LNCaP clone FGC (cell line): ENCODE results near the gene HIBADH.

Source experiments
- DNase-seq: peaks from one replicate; pipeline ENCODE4 v3.0.0-alpha.2; 2011; ENCODE audit warnings: low read depth
- H3K4me3 ChIP-seq: 2 replicates; pipeline ENCODE4 v1.5.1; 2011; ENCODE audit warnings: mild to moderate bottlenecking, low read depth, low read length, control low read depth
- TF ChIP-seq, protein P1 (sequence below): IDR thresholded peaks from 2 replicates; pipeline ENCODE4 v1.5.1; 2012; ENCODE audit warnings: mild to moderate bottlenecking; ENCODE audit not compliant: control insufficient read depth, insufficient read depth; ENCODE audit errors: extremely low read depth

Gene HIBADH

DNA sequence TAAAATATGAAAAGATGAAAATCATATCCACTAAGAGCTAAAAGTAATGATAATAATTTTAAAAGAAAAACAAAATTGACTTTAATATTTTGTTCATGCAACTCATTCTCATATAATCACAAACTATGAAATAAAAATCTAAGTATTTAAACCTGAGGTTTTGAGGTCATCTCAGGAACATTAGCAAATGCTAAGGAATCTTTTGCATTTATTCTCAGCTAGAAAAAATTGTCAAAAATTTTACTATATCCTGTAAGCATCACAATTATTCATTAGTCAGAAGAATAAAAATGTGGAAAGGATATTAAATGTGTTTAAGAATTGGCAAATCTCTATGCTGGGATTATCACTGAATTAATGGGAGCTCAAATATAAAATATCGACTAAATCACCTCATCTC, 40.5 kb upstream of the HIBADH start:
- no peak for DNase-seq
- TF ChIP-seq, protein P1, sequence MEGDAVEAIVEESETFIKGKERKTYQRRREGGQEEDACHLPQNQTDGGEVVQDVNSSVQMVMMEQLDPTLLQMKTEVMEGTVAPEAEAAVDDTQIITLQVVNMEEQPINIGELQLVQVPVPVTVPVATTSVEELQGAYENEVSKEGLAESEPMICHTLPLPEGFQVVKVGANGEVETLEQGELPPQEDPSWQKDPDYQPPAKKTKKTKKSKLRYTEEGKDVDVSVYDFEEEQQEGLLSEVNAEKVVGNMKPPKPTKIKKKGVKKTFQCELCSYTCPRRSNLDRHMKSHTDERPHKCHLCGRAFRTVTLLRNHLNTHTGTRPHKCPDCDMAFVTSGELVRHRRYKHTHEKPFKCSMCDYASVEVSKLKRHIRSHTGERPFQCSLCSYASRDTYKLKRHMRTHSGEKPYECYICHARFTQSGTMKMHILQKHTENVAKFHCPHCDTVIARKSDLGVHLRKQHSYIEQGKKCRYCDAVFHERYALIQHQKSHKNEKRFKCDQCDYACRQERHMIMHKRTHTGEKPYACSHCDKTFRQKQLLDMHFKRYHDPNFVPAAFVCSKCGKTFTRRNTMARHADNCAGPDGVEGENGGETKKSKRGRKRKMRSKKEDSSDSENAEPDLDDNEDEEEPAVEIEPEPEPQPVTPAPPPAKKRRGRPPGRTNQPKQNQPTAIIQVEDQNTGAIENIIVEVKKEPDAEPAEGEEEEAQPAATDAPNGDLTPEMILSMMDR, result no peak
- no peak overlapping the region for H3K4me3 ChIP-seq

DNA sequence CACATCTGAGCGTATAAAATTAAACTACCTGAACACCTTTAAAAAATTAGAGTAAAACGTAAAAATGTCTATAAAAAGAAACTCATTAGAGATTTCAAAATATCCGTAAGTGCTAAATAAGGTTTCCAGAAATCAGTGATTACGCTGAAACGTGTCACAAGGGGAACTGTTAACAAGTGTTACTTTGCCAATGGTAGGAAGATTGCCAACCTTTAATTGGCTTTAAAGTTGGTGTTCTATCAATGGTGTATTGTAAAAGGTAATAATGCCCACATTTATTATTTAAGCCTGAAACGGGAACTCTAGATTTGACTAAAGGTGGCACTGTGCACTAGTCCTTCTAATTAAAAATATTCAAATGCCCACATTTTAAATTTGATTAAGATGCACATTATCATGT, 37.8 kb upstream of the HIBADH start:
- TF ChIP-seq, protein P1, result no peak
- DNase-seq, result no peak
- H3K4me3 ChIP-seq, result no peak overlapping the region

GRCh38 chr7:27699751-27700150, 37.1 kb upstream of the HIBADH start:
- no peak overlapping the region for H3K4me3 ChIP-seq
- TF ChIP-seq, protein P1, result no peak
- DNase-seq, result no peak

DNA sequence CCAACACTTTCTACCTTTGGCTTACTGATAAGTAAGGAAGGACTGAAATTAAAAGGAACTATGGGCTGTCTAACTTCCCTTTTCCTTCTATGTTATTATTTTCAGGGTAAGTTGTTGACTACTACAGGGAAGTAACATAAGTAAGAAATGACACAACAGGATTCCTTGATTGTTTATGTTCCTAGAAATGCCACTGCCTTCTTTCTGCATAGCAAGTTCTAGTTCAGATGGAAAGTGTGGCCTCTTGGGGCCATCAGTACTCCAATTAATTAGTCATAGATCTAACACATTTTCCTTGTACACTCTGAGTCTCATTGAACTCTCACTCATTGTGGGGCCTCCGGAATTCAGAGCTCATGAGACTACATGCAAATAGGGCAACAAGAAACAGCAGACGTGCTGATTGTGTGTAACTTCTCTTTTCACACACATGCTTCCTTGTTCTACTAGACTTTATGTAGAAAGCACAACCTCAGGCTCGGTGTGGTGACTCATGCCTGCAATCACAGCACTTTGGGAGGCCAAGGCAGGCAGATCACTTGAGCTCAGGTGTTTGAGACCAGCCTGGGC, 35.3 kb upstream of the HIBADH start:
- DNase-seq, result no peak
- no peak overlapping the region for H3K4me3 ChIP-seq
- TF ChIP-seq, protein P1, result no peak

GRCh38 chr7:27695096-27695495, 32.4 kb upstream of the HIBADH start:
- TF ChIP-seq, protein P1, result no peak
- DNase-seq, result no peak
- H3K4me3 ChIP-seq, result no peak overlapping the region

DNA sequence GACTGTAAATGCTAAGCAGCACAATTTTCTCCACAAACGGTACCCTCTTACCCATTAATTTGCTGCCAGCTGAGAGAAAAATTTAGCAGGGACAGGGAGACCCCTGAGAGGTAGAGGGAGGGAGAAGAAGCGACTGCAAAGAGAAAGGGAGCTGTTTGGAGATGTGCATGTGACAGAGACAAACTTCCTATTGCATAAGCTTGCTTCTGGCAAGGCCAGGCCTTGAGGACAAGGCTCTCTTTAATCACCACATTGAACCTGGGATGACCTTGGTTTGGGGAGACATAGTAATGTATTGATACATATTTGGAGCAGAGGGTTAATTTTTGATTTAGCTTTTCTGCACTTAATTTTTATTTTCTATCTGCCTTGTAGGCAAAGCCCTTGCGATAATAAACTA, 31.1 kb upstream of the HIBADH start:
- no peak for DNase-seq
- TF ChIP-seq, protein P1, result no peak

GRCh38 chr7:27690649-27691048, 28.0 kb upstream of the HIBADH start:
- TF ChIP-seq, protein P1, result no peak

More for the DNA sequence above, 31.1 kb upstream of the HIBADH start:
- H3K4me3 ChIP-seq, result no peak overlapping the region

More at GRCh38 chr7:27690649-27691048, 28.0 kb upstream of the HIBADH start:
- no peak overlapping the region for H3K4me3 ChIP-seq
- DNase-seq, result no peak
